Measurements from ENCODE around the gene OGFR. TPM values are rescaled to one million over a fixed set of nuclear protein-coding genes. Genes with fewer than 3 reads are reported as not detected.

OGFR gene
- total and polyA plus RNA-seq, 2 donors (not counting 3 experiments of a cell fraction or from before 2014, with no cell fraction given), result 30.8 to 44.0 TPM

GRCh38 chr20:62827311-62828038, 22.8 kb downstream of the OGFR start:
- Histone ChIP-seq H3K9me1 (replicated peaks; ENCODE audit: control insufficient read depth, extremely low read depth, insufficient read depth, low read length) (no peaks in the 10 kb centered on the region), H3K79me2 (ENCODE audit: control insufficient read depth, insufficient read depth, low read length) (no peaks in the 10 kb centered on the region), H4K20me1 (replicated peaks; ENCODE audit: control insufficient read depth, extremely low read depth, insufficient read depth, low read length) (no peaks in the 10 kb centered on the region), H3K4me2 (ENCODE audit: insufficient read depth, low read length) (no peak overlapping the region), H3K9ac (replicated peaks; ENCODE audit: extremely low read depth, insufficient read depth, low read length) (no peak overlapping the region), H3K4me3 (replicated peaks in 1 of 3; ENCODE audit: insufficient read depth in 1 of 3, low read depth in 1 of 3, low read length in 3 of 3) (no peak overlapping the region), H3K27me3 (ENCODE audit: control insufficient read depth in 2 of 2, insufficient read depth in 2 of 2, low read length in 2 of 2) (no peaks in the 10 kb centered on the region), H3K9me3 (replicated peaks; ENCODE audit: control insufficient read depth, insufficient read depth, low read length) (no peaks in the 10 kb centered on the region), H3K4me1 (ENCODE audit: control insufficient read depth, extremely low read depth, insufficient read depth, low read length) (no peaks in the 10 kb centered on the region), H3K27ac (ENCODE audit: insufficient read depth, low read depth, low read length) (no peak overlapping the region), H2AFZ (ENCODE audit: low read depth, low read length) (no peak overlapping the region), H3K36me3 (ENCODE audit: control insufficient read depth in 2 of 2, extremely low read depth in 1 of 2, insufficient read depth in 2 of 2, low read length in 2 of 2) (no peaks in the 10 kb centered on the region)
- dilution Hi-C loops (cut with MboI; ENCODE audit: extremely low pct_ligation_motif_present, low sequenced_read_pairs) (no loop called here), intact Hi-C loops (cut with micrococcal nuclease) (no loop called here)
- no peak for FAIRE-seq
- no peak for DNase-seq (ENCODE audit: low read depth, low spot score)
- CTCF ChIA-PET, result no interaction called here
- no TSS peak for BruUV-seq (replicated peaks)
- TF ChIP-seq POLR2A (IDR thresholded peaks at IDR 0.05; ENCODE audit: low read depth, low read length), result no peak
- TF ChIP-seq, protein P1, sequence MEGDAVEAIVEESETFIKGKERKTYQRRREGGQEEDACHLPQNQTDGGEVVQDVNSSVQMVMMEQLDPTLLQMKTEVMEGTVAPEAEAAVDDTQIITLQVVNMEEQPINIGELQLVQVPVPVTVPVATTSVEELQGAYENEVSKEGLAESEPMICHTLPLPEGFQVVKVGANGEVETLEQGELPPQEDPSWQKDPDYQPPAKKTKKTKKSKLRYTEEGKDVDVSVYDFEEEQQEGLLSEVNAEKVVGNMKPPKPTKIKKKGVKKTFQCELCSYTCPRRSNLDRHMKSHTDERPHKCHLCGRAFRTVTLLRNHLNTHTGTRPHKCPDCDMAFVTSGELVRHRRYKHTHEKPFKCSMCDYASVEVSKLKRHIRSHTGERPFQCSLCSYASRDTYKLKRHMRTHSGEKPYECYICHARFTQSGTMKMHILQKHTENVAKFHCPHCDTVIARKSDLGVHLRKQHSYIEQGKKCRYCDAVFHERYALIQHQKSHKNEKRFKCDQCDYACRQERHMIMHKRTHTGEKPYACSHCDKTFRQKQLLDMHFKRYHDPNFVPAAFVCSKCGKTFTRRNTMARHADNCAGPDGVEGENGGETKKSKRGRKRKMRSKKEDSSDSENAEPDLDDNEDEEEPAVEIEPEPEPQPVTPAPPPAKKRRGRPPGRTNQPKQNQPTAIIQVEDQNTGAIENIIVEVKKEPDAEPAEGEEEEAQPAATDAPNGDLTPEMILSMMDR (IDR thresholded peaks at IDR 0.05; ENCODE audit: extremely low read depth in 1 of 2, insufficient read depth in 1 of 2, low read depth in 1 of 2, low read length in 2 of 2), result no peak
- TF ChIP-seq GATA2 (IDR thresholded peaks at IDR 0.05; ENCODE audit: insufficient read depth, insufficient read length, low read depth, low read length), result no peak
- TF ChIP-seq EZH2 (IDR thresholded peaks at IDR 0.05; ENCODE audit: borderline replicate concordance, low read depth, low read length, severe bottlenecking), result no peak
- TF ChIP-seq FOS (IDR thresholded peaks at IDR 0.05; ENCODE audit: borderline replicate concordance, insufficient read depth, low read length), result no peak
- POLR2A ChIA-PET, result no interaction called here

GRCh38 chr20:62828051-62828450, 23.4 kb downstream of the OGFR start:
- no peaks in the 10 kb centered on the region for H3K79me2 ChIP-seq (ENCODE audit: control insufficient read depth, insufficient read depth, low read length)
- H3K27me3 ChIP-seq (ENCODE audit: control insufficient read depth in 2 of 2, insufficient read depth in 2 of 2, low read length in 2 of 2), result no peaks in the 10 kb centered on the region
- H3K36me3 ChIP-seq (ENCODE audit: control insufficient read depth in 2 of 2, extremely low read depth in 1 of 2, insufficient read depth in 2 of 2, low read length in 2 of 2), result no peaks in the 10 kb centered on the region
- TF ChIP-seq, protein P1 (IDR thresholded peaks at IDR 0.05; ENCODE audit: extremely low read depth in 1 of 2, insufficient read depth in 1 of 2, low read depth in 1 of 2, low read length in 2 of 2), result no peak
- TF ChIP-seq GATA2 (IDR thresholded peaks at IDR 0.05; ENCODE audit: insufficient read depth, insufficient read length, low read depth, low read length) (no peak), MYC (IDR thresholded peaks at IDR 0.05; ENCODE audit: low read depth, low read length) (no peak), POLR2AphosphoS5 (IDR thresholded peaks at IDR 0.05; ENCODE audit: insufficient read depth, low read depth, low read length) (no peak), JUN (IDR thresholded peaks at IDR 0.05; ENCODE audit: borderline replicate concordance, insufficient read depth, insufficient read length, low read depth) (no peak), FOS (IDR thresholded peaks at IDR 0.05; ENCODE audit: borderline replicate concordance, insufficient read depth, low read length) (no peak), EZH2 (IDR thresholded peaks at IDR 0.05; ENCODE audit: borderline replicate concordance, low read depth, low read length, severe bottlenecking) (no peak), POLR2A (IDR thresholded peaks at IDR 0.05; ENCODE audit: low read depth, low read length) (no peak)
- TF ChIP-seq, protein P2, sequence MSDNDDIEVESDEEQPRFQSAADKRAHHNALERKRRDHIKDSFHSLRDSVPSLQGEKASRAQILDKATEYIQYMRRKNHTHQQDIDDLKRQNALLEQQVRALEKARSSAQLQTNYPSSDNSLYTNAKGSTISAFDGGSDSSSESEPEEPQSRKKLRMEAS (IDR thresholded peaks at IDR 0.05; ENCODE audit: insufficient read depth, insufficient read length), result no peak
- H3K27ac ChIP-seq (ENCODE audit: insufficient read depth, low read depth, low read length), result no peak overlapping the region
- no peak for DNase-seq (ENCODE audit: low read depth, low spot score)
- POLR2A ChIA-PET, result no interaction called here
- dilution Hi-C loops (cut with MboI; ENCODE audit: extremely low pct_ligation_motif_present, low sequenced_read_pairs) (no loop called here), intact Hi-C loops (cut with micrococcal nuclease) (no loop called here)
- H3K4me3 ChIP-seq (replicated peaks in 1 of 3; ENCODE audit: insufficient read depth in 1 of 3, low read depth in 1 of 3, low read length in 3 of 3), result no peak overlapping the region
- H3K9me3 ChIP-seq (replicated peaks; ENCODE audit: control insufficient read depth, insufficient read depth, low read length), result no peaks in the 10 kb centered on the region
- no peak overlapping the region for H3K9ac ChIP-seq (replicated peaks; ENCODE audit: extremely low read depth, insufficient read depth, low read length)
- H3K4me1 ChIP-seq (ENCODE audit: control insufficient read depth, extremely low read depth, insufficient read depth, low read length), result no peaks in the 10 kb centered on the region
- no TSS peak for BruUV-seq (replicated peaks)
- CTCF ChIA-PET, result no interaction called here
- H3K9me1 ChIP-seq (replicated peaks; ENCODE audit: control insufficient read depth, extremely low read depth, insufficient read depth, low read length), result no peaks in the 10 kb centered on the region
- H2AFZ ChIP-seq (ENCODE audit: low read depth, low read length), result no peak overlapping the region
- FAIRE-seq, result no peak
- H4K20me1 ChIP-seq (replicated peaks; ENCODE audit: control insufficient read depth, extremely low read depth, insufficient read depth, low read length), result no peaks in the 10 kb centered on the region
- no peak overlapping the region for H3K4me2 ChIP-seq (ENCODE audit: insufficient read depth, low read length)
